HL-60 (cell line): Measurements from ENCODE around the gene DNAJC22.
A peak's percentile ranks its signal among the peaks of the same experiment; 100 is the strongest.

Experiments used
- DNase-seq, 2 experiments: peaks; one replicate each; pipeline ENCODE4 v3.0.0-alpha.2; 2010 to 2020; ENCODE audit warnings: low read depth in 1 of 2, low spot score in 1 of 2
- H3K27ac ChIP-seq: fragments of 250-450 bp; sonication (Bioruptor Pico); replicated peaks from 2 replicates; pipeline ENCODE4 v1.5.1; 2020; ENCODE audit warnings: mild to moderate bottlenecking, moderate library complexity
- H3K27me3 ChIP-seq: fragments of 250-450 bp; sonication (Bioruptor Pico); 2 replicates; pipeline ENCODE4 v1.5.1; 2021; ENCODE audit warnings: mild to moderate bottlenecking, moderate library complexity; ENCODE audit not compliant: insufficient read depth, poor library complexity, severe bottlenecking
- H3K4me3 ChIP-seq: replicated peaks from 2 replicates; pipeline ENCODE4 v1.5.1; 2011; ENCODE audit warnings: mild to moderate bottlenecking, control low read depth, low read length; ENCODE audit not compliant: insufficient read depth
- GABPA ChIP-seq: IDR thresholded peaks from 2 replicates; pipeline ENCODE4 v1.6.1; 2012; ENCODE audit warnings: low read depth
- POLR2AphosphoS5 ChIP-seq: IDR thresholded peaks from 2 replicates; pipeline ENCODE4 v1.6.1; 2012; ENCODE audit warnings: low read depth
- SPI1 ChIP-seq: IDR thresholded peaks from 2 replicates; pipeline ENCODE4 v1.6.1; 2012; ENCODE audit warnings: low read depth, mild to moderate bottlenecking, borderline replicate concordance
- TF ChIP-seq, protein P1 (sequence below): IDR thresholded peaks from one replicate; pipeline ENCODE4 v1.5.1; 2011; ENCODE audit warnings: low read length, control low read depth, inconsistent platforms; ENCODE audit not compliant: insufficient read depth
- TF ChIP-seq, protein P2 (sequence below): IDR thresholded peaks from 2 replicates; pipeline ENCODE4 v1.6.1; 2012; ENCODE audit warnings: low read depth; ENCODE audit not compliant: insufficient replicate concordance

The DNAJC22 gene

DNA sequence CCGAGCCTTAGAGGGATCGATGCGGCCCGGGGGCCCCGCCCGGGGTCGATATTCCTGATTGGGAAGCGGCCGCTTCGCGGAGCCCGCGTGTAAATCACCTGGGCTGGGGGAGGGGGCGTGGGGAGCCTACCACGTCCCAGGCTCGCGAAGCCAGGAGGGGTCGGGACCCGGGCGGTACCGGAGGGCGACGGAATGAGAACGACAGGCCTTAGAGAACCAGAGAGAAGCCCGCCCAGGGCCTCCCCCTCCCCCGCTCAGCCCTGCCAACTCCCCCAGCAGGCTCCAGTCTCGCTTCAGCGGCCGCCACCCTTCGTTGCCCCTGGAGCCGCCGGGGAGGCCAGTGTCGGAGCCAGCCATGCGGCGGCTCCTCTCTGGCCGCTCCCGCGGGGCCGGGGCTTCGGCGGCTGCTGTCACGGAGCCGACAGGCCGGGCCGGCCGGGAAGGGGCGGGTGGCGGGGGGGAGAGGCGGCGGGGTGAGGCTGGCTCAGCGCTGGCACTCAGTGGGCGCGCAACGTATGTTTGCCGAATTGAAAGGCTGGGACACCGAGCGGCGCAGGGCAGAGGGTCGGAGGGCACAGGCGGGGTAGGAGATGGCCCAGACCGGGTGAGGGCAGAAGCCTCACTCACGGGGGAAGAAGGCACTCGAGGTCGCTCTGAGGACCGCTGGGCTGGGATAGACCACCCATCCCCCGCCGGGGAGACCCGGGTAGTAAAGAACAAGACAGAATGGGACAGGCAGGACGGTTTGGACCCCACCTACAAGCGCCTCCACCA is 1.4 kb upstream of the DNAJC22 start:
- H3K4me3 ChIP-seq: no peak overlapping the region
- H3K27me3 ChIP-seq: peaks cover 78% of the 10 kb centered on the region
- TF ChIP-seq, protein P1, sequence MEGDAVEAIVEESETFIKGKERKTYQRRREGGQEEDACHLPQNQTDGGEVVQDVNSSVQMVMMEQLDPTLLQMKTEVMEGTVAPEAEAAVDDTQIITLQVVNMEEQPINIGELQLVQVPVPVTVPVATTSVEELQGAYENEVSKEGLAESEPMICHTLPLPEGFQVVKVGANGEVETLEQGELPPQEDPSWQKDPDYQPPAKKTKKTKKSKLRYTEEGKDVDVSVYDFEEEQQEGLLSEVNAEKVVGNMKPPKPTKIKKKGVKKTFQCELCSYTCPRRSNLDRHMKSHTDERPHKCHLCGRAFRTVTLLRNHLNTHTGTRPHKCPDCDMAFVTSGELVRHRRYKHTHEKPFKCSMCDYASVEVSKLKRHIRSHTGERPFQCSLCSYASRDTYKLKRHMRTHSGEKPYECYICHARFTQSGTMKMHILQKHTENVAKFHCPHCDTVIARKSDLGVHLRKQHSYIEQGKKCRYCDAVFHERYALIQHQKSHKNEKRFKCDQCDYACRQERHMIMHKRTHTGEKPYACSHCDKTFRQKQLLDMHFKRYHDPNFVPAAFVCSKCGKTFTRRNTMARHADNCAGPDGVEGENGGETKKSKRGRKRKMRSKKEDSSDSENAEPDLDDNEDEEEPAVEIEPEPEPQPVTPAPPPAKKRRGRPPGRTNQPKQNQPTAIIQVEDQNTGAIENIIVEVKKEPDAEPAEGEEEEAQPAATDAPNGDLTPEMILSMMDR: no peak
- TF ChIP-seq, protein P2, sequence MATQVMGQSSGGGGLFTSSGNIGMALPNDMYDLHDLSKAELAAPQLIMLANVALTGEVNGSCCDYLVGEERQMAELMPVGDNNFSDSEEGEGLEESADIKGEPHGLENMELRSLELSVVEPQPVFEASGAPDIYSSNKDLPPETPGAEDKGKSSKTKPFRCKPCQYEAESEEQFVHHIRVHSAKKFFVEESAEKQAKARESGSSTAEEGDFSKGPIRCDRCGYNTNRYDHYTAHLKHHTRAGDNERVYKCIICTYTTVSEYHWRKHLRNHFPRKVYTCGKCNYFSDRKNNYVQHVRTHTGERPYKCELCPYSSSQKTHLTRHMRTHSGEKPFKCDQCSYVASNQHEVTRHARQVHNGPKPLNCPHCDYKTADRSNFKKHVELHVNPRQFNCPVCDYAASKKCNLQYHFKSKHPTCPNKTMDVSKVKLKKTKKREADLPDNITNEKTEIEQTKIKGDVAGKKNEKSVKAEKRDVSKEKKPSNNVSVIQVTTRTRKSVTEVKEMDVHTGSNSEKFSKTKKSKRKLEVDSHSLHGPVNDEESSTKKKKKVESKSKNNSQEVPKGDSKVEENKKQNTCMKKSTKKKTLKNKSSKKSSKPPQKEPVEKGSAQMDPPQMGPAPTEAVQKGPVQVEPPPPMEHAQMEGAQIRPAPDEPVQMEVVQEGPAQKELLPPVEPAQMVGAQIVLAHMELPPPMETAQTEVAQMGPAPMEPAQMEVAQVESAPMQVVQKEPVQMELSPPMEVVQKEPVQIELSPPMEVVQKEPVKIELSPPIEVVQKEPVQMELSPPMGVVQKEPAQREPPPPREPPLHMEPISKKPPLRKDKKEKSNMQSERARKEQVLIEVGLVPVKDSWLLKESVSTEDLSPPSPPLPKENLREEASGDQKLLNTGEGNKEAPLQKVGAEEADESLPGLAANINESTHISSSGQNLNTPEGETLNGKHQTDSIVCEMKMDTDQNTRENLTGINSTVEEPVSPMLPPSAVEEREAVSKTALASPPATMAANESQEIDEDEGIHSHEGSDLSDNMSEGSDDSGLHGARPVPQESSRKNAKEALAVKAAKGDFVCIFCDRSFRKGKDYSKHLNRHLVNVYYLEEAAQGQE: no peak
- TF ChIP-seq GABPA (no peak), SPI1 (no peak), POLR2AphosphoS5 (no peak)
- H3K27ac ChIP-seq: no peak overlapping the region
- no peak for DNase-seq

DNA sequence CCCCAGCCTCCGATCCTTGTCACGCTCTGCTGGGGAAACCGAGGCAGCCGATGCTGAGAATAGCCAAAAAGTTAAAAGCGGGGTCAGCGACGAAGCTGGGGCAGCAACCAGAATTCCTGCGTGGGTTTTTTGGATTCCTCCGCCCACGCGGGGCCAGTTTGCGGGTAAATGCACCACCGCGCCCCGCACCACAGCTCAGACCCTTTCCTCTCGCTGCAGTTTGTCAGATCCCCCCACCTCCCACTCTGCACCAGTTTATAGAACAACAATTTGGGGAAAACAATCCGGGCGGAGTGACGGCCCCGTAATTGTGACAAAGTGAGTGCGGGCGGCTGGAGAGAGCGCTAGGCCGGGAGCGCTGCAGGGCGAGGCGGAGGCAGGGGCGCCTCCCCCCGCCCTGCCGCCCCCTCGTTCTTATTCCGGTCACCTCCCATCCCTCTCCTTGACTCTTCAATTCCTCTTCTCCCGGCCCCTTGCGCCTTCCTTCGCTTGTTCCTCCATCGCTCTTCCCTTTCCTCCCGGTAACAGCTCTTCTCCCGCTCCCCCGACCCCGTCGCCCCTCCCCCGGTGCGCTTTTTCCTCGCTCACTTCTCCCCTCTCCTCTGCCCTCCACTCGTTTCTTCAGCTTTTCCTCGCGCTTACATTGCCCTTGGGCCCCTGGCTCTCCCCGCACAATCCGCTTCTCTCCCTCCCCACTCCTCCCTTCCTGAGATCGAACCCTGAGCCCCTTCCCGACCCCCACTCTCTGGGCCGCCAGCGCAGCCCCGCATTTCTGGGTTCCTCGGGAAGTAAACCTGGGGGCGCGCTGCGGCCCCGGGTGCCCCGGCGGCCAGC is 646 bp upstream of the DNAJC22 start:
- no peak overlapping the region for H3K27ac ChIP-seq
- H3K4me3 ChIP-seq: 0 out of 2 replicates have a peak overlapping the region, but pooled peaks have one; percentile 8
- H3K27me3 ChIP-seq: peaks cover 70% of the 10 kb centered on the region
- TF ChIP-seq, protein P1: no peak
- TF ChIP-seq GABPA (no peak), POLR2AphosphoS5 (no peak), SPI1 (no peak)
- TF ChIP-seq, protein P2: no peak
- no peak for DNase-seq

DNA sequence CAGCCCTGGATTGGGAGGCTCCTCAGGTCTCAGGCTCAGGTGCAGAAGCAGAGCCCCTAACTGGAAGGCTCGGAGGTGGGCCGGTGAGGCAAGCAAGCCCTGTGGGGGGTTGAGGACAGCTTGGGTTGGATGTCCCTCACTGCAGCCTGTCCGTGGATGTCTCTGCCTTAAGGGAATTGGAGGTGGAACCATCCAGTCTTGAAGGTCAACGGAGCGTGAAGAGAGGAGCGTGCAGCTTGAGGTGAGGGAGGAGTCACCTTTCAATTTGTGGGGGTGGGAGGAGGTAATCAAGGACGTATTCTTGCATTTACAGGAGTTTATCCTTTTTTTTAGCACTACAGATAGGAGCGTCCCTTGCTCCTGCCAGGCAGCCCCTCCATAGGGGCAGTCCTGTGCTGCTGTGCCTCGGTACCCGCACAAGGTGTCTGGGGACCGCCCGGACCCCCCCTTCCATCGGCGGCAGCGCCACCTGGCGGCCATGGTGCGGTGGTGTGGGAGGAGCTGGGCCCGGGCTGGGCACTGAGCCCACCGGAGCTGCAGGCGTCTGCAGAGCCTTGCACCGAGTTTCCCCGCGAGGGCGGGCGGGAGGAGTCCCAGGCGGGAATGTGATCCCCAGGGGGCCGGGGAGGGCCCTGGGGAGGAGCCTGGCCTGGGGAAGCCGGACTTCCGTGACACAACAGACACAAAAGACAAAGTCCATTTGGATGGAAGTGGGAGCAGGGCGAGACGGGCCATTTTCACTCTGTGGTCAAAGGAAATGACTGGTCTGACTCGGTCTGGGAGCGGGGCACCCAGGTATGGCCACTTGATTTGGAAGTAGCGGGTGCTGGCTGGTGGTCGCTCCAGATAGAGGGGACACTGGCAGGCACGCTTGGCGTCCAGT is 864 bp downstream of the DNAJC22 start:
- TF ChIP-seq, protein P1: peak; percentile 55
- TF ChIP-seq GABPA (no peak), SPI1 (no peak)
- Histone ChIP-seq H3K27ac (no peak overlapping the region), H3K4me3 (no peak overlapping the region), H3K27me3 (peaks cover 57% of the 10 kb centered on the region)
- peak in 1 of 2 experiments; percentile 47 for DNase-seq
